ENCODE data around the gene C8G. TPM values are rescaled to one million over a fixed set of nuclear protein-coding genes. Genes with fewer than 3 reads are reported as not detected.
A peak's percentile ranks its signal among the peaks of the same experiment; 100 is the strongest.

The C8G gene
- total and polyA plus RNA-seq, 2 of the 13 experiments (the other 11 are each of a cell fraction or from before 2014, with no cell fraction given) = 4.9 to 12.8 TPM

DNA sequence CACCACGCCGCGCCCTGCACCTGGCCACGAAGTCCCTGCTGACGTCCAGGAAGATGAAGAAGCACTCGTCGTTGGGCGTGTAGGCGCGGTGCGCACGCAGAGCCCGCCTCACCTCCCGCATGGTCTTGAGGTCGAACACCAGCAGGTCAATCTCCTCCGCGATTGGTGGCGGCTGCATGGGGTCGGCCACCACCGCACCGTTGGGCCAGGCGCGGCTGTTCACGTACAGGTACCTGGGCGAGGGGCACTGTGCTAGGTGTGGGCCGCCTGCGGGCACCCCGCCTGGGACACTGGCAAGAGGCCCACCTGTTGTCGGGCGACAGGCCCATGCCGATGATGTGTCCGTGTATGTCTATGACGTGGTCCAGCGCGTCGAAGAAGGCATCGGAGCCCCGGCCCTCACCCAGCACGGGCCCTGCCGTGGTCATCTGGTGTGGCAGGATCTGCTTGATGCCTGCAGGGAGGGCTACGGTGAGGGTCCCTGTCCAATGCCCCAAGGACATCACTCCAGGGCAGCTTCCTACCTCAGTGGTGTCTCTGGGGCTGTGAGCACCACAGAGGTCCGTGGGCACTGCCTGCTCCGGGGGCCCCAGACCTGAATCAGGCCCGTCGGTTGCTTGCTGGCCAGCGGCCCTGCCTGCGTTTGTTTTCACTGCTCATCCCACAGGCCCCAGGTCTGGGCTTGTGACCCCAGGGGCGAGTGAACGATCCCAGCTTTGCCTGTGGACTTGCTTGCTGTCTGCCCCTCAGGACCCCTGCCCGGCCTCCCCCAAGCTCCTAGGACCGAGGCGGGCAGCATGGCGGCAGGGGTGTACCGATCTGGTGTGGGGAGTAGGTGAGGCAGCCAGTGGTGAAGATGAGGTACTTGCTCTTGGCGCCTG lies 3.6 kb upstream of the C8G start:
- no peaks in the 10 kb centered on the region for H3K9me3 ChIP-seq (ENCODE audit: low read length)
- WGBS (ENCODE audit: low lambda C conversion rate) = 96% methylated on average over 19 of the region's 55 CpGs
- intact Hi-C loops (cut with micrococcal nuclease; ENCODE audit: unreplicated experiment) = no loop called here
- no peak for ATAC-seq
- in situ Hi-C loops (cut with HindIII; ENCODE audit: extremely low pct_ligation_motif_present, low pct_unique_long_range_greater_than_20kb) = no loop called here
- H3K9ac ChIP-seq (ENCODE audit: insufficient read depth, low read depth, low read length) = no peak overlapping the region
- H3K4me1 ChIP-seq (ENCODE audit: insufficient read depth, low read length) = peaks cover 35% of the 10 kb centered on the region
- CTCF ChIA-PET (ENCODE audit: low intra/inter-chr PET ratio, low total read pairs) = no interaction called here
- H3K79me2 ChIP-seq (ENCODE audit: insufficient read depth, low read length) = peaks cover 10% of the 10 kb centered on the region
- H3K27me3 ChIP-seq (ENCODE audit: control insufficient read depth in 1 of 2, insufficient read depth in 2 of 2, low read length in 2 of 2) = no peaks in the 10 kb centered on the region
- H3K36me3 ChIP-seq (replicated peaks in 1 of 2; ENCODE audit: control insufficient read depth in 1 of 2, insufficient read depth in 2 of 2, low read length in 2 of 2) = peaks cover 8 to 36% of the 10 kb centered on the region in 2 experiments
- TF ChIP-seq RBFOX2 (IDR thresholded peaks at IDR 0.05; ENCODE audit: low read depth, low read length) = peak; percentile 68
- TF ChIP-seq ZNF891 (CRISPR knock-in tag; IDR thresholded peaks at IDR 0.05) = no peak
- TF ChIP-seq HNRNPL (IDR thresholded peaks at IDR 0.05; ENCODE audit: low read depth, low read length) = 0 out of 2 replicates have a peak, but pooled peaks have one; percentile 24
- 0 out of 2 replicates have a peak, but pooled peaks have one; percentile 18 for TF ChIP-seq ZNF776 (CRISPR knock-in tag; IDR thresholded peaks at IDR 0.05)
- TF ChIP-seq HNF4A (CRISPR knock-in tag; IDR thresholded peaks at IDR 0.05) = no peak
- TF ChIP-seq NFE2 (CRISPR knock-in tag; IDR thresholded peaks at IDR 0.05) = no peak
- no peak for TF ChIP-seq REL (CRISPR knock-in tag; conservative IDR thresholded peaks at IDR 0.05)
- TF ChIP-seq ZNF33B (CRISPR knock-in tag; IDR thresholded peaks at IDR 0.05) = no peak
- TF ChIP-seq AGO2 (optimal IDR thresholded peaks at IDR 0.05; ENCODE audit: low read depth, low read length) = peak; percentile 81
- no peak for TF ChIP-seq MTERF4 (CRISPR knock-in tag; IDR thresholded peaks at IDR 0.05)
- TF ChIP-seq HOXA3 (CRISPR knock-in tag; IDR thresholded peaks at IDR 0.05) = peak; percentile 7; the same call in 1 of the 2 replicates
- H3K4me3 ChIP-seq (replicated peaks in 1 of 3; ENCODE audit: insufficient read depth in 1 of 3, low read depth in 2 of 3, low read length in 3 of 3) = no peak overlapping the region
- H2AFZ ChIP-seq (ENCODE audit: low read length) = no peak overlapping the region
- FAIRE-seq = no peak
- no peak for DNase-seq (ENCODE audit: low spot score)
- POLR2A ChIA-PET = no interaction called here
- H3K27ac ChIP-seq (ENCODE audit: extremely low read length, insufficient read depth, low read length) = no peak overlapping the region
- BruUV-seq (replicated peaks) = no TSS peak
- H4K20me1 ChIP-seq (ENCODE audit: insufficient read depth, low read length) = no peaks in the 10 kb centered on the region
- H3K4me2 ChIP-seq (ENCODE audit: low read depth, low read length) = no peak overlapping the region
